GM18951 (cell line): Measurements from ENCODE around the gene PDCD1.

Experiments used
- POLR2A ChIP-seq: IDR thresholded peaks from 4 replicates; pipeline ENCODE4 v1.6.1; 2011; ENCODE audit warnings: mild to moderate bottlenecking; ENCODE audit not compliant: insufficient read length, insufficient read depth; ENCODE audit errors: extremely low read depth
- in situ Hi-C: fragments of 300-500 bp; cut with MboI; formaldehyde crosslinking; loops from one replicate; pipeline ENCODE4 v1.12.0; 2022; ENCODE audit warnings: low sequenced_read_pairs, mixed read lengths, inconsistent platforms; ENCODE audit not compliant: unreplicated experiment

PDCD1 gene

DNA sequence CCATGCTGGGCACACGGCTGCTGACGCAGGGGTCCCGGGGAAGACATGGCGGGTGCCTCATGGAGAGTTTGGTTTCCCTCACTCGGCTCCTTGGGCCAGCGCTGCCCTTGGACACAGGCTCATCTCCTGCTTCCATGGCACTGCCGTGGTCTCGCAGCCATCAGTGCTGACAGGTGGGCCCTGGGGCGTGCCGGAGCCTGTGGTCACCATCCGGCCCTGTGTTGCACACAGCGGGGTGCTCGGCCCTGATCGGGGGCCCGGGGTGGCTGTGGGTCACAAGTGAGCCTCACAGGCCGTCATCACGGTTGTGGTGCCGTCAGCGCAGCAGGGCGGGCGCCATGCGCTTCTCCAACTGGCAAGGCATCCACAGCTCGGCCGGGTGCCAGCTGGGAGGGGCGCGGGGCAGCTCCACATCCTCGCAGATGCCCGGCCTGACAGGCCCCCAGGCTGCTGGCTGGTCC, 11.4 kb upstream of the PDCD1 start:
- in situ Hi-C loops, result no loop called here
- TF ChIP-seq POLR2A, result no peak

DNA sequence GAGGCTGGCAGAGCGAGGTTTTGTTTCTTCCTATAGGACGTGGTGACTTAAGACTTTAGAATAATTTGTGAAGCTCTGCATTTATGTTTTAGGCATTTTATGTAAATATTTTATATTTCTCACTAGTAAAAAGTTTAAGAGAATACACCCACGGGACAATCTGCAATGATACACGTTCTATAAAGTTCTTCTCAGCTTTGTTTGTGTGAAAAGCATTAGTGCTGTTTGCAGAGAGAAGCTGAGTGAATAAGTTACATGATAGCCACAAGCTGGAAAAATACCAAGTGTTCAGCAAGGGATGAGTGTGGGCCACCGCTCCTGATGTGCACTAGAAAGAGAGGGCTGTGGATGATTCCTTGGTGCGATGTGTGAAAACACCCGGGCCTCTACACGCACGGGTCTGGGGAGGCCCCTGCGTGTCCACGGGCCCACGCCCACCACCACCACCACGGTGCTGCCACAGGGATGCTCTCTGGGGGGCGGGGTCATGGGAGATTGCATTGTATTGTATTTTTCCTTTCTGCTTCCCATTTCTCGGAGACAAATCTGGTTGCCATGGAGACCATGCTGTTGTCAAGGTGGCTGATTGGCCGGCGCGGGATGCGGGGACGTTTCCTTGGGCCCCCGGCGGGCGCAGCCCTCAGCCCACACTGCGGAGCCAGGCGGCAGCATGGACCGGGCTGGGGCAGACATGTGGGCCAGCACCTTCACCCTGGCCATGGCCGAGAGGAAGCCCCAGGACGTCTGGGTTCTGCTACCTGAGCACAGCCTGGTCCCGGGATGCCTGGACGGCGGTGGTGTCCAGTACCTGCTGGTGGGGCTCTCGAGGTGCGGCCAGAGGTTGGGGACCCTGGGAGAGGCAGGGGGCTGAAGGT, 10.6 kb upstream of the PDCD1 start, which contains the start of gene RTP5:
Gene RTP5 (plus strand): TSS at position 643 of the 875 bp plus-strand sequence. CDS start 28 bp downstream, at position 671.
- in situ Hi-C loops, result no loop called here
- no peak for TF ChIP-seq POLR2A

- no peak for TF ChIP-seq POLR2A
- in situ Hi-C loops, result no loop called here
Observed at GRCh38 chr2:241868661-241869081, 10.0 kb upstream of the PDCD1 start.

DNA sequence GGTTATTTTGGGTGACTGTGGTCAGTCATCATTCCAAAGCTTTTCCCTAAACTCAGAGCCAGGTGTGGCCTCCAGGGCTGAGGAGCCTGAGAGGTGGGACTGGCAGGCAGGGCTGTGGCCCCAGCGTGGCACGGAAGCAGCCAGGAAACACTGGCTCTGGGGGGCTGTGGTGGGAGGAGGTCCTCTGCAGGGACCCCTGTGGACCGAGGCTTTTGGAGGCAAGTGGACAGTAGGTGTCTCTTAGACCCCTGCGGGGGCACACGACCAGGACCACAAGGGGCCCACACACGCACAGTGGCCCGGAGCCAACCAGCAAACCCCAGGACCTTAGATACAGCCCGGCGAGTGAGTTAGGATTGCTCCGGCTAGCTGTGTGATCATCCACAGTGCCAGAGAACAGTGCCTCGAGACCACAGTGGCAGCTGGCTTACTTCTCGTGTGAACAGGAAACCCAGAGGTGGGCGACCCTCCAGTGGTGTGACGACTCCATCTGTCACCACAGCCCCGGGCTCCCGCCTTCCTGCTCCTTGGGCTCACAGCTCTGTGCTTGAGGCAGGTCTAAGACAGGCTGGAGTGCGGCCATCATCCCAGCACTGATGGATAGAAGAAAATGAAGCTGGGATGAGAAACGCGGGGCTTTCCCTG, 9.2 kb upstream of the PDCD1 start:
- in situ Hi-C loops, result no loop called here
- no peak for TF ChIP-seq POLR2A

GRCh38 chr2:241866790-241867645, 8.3 kb upstream of the PDCD1 start:
- in situ Hi-C loops, result no loop called here
- no peak for TF ChIP-seq POLR2A

DNA sequence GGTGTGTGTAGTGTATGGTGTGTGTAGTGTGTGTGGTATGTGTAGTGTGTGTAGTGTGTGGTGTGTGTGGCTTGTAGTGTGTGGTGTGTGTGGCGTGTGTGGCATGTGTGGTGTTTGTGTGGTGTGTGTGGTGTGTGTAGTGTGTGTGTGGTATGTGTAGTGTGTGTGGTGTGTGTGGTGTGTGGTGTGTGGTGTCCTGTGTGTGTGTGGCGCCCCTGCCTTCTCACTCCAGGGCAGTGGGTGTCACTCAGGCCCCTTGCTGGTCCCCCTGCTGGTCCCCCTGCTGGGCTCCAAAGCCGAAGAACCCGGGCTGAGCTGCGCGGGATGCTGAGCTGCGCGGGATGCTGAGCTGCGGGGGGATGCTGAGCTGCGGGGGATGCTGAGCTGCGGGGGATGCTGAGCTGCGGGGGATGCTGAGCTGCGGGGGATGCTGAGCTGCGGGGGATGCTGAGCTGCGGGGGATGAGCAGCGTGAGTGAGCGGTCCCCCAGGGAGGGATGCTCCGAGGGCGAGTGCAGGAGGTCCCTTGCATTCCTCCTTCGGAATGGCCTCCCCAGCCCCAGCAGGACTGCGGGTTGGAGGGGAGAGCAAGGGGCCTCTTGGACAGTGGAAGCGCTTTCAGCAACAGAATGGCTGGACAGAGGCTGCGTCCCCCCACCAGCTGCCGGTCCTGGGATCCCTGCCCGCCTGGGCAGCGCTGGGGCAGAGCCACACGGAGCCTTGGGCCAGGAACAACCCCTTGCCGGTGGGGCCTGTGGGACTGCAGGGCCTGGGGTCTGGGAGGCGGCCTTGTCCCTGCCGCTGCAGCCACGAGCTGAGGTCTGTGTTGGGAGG, 7.5 kb upstream of the PDCD1 start:
- TF ChIP-seq POLR2A, result no peak
- in situ Hi-C loops, result no loop called here

DNA sequence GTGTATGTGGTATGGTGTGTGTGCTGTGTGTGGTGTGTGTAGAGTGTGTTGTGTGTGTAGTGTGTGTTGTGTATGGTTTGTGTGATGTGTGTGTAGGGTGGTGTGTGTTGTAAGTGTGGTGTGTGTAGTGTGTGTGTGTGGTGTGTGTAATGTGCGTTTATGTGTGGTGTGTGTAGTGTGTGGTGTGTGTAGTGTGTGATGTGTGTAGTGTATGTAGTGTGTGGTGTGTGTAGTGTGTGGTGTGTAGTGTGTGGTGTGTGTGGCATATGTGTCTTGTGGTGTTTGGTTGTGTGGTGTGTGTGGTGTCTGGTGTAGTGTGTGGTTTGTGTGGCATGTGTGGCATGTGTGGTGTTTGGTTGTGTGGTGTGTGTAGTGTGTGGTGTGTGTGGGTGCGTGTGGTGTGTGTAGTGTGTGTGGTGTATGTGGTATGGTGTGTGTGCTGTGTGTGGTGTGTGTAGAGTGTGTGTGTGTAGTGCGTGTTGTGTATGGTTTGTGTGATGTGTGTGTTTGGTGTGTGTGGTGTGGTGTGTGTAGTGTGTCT, 6.8 kb upstream of the PDCD1 start:
- in situ Hi-C loops, result no loop called here
- no peak for TF ChIP-seq POLR2A

DNA sequence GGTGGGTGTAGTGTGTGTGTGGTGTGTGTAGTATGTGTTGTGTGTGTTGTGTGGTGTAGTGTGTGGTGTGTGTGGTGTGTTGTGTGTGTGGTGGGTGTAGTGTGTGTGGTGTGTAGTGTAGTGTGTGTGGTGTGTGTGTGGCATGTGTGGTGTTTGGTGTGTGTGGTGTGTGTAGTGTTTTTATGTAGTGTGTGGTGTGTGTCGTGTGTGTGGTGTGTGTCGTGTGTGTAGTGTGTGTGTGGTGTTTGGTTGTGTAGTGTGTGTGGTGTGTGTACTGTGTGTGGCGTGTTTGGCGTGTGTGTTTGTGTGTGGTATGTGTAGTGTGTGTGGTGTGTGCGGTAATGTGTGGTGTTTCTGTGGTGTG, 6.1 kb upstream of the PDCD1 start:
- in situ Hi-C loops, result no loop called here
- TF ChIP-seq POLR2A, result no peak

- no peak for TF ChIP-seq POLR2A
- in situ Hi-C loops, result no loop called here
Observed at GRCh38 chr2:241864168-241864849, 5.6 kb upstream of the PDCD1 start.

GRCh38 chr2:241863536-241863954, 4.9 kb upstream of the PDCD1 start:
- peak; percentile 31 for TF ChIP-seq POLR2A
- in situ Hi-C loops, result no loop called here

GRCh38 chr2:241862775-241863535, 4.3 kb upstream of the PDCD1 start:
- in situ Hi-C loops, result no loop called here
- TF ChIP-seq POLR2A, result no peak
